Hepatocyte (in vitro differentiated cells): ENCODE data around the gene BRCA1. TPM values are rescaled to one million over a fixed set of nuclear protein-coding genes. Genes with fewer than 3 reads are reported as not detected.

Source experiments
- DNase-seq: peaks from one replicate; pipeline ENCODE4 v3.0.0-alpha.2; 2016; ENCODE audit warnings: low spot score
- H2AFZ ChIP-seq: fragments of 200-600 bp; sonication (generic); 2 replicates; pipeline ENCODE4 v1.6.0; 2016; ENCODE audit warnings: antibody characterized with exemption, mild to moderate bottlenecking
- H3K27ac ChIP-seq: fragments of 200-600 bp; sonication (generic); 2 replicates; pipeline ENCODE4 v1.5.1; 2016; ENCODE audit warnings: mild to moderate bottlenecking
- H3K27me3 ChIP-seq: fragments of 200-600 bp; sonication (generic); 2 replicates; pipeline ENCODE4 v1.6.1; 2016
- H3K36me3 ChIP-seq: fragments of 200-600 bp; sonication (generic); replicated peaks from 2 replicates; pipeline ENCODE4 v1.5.1; 2016; ENCODE audit warnings: low read depth; ENCODE audit not compliant: insufficient read depth
- H3K4me1 ChIP-seq: fragments of 200-600 bp; sonication (generic); 2 replicates; pipeline ENCODE4 v1.5.1; 2016; ENCODE audit warnings: mild to moderate bottlenecking, moderate library complexity; ENCODE audit not compliant: insufficient read depth
- H3K4me2 ChIP-seq: fragments of 200-600 bp; sonication (generic); 2 replicates; pipeline ENCODE4 v1.6.0; 2016
- H3K4me3 ChIP-seq: fragments of 200-600 bp; sonication (generic); 2 replicates; pipeline ENCODE4 v1.5.1; 2016; ENCODE audit warnings: mild to moderate bottlenecking
- H3K79me2 ChIP-seq: fragments of 200-600 bp; sonication (generic); 2 replicates; pipeline ENCODE4 v1.6.0; 2017; ENCODE audit warnings: mild to moderate bottlenecking
- H3K9me2 ChIP-seq: fragments of 200-600 bp; sonication (generic); replicated peaks from 2 replicates; pipeline ENCODE4 v1.6.0; 2017; ENCODE audit warnings: mild to moderate bottlenecking; ENCODE audit not compliant: insufficient read depth
- H3K9me3 ChIP-seq: fragments of 200-600 bp; sonication (generic); 2 replicates; pipeline ENCODE4 v1.5.1; 2016; ENCODE audit warnings: low read depth, mild to moderate bottlenecking
- H4K20me1 ChIP-seq: fragments of 200-600 bp; sonication (generic); 2 replicates; pipeline ENCODE4 v1.6.0; 2016; ENCODE audit warnings: mild to moderate bottlenecking; ENCODE audit not compliant: insufficient read depth, poor library complexity, severe bottlenecking
- CTCF ChIP-seq: fragments of 200-600 bp; sonication (generic); IDR thresholded peaks from 2 replicates; pipeline ENCODE4 v1.5.1; 2016; ENCODE audit warnings: antibody characterized with exemption, mild to moderate bottlenecking; ENCODE audit not compliant: poor library complexity
- EZH2 ChIP-seq: fragments of 200-600 bp; sonication (generic); IDR thresholded peaks from 2 replicates; pipeline ENCODE4 v1.6.1; 2016; ENCODE audit warnings: antibody characterized with exemption, mild to moderate bottlenecking, borderline replicate concordance
- EZH2phosphoT487 ChIP-seq: fragments of 200-600 bp; sonication (generic); IDR thresholded peaks from one replicate; pipeline ENCODE4 v1.6.1; 2018; ENCODE audit warnings: antibody characterized with exemption, mild to moderate bottlenecking, low read depth, moderate library complexity; ENCODE audit not compliant: unreplicated experiment, severe bottlenecking
- WGBS: methylation state at CpG from one replicate; pipeline ENCODE4 v1.1.6; 2016; ENCODE audit warnings: low lambda C conversion rate; ENCODE audit errors: missing lambda C conversion rate; 5-methylcytosine and 5-hydroxymethylcytosine counted together
- polyA plus RNA-seq: library from polyadenylated mRNA; unstranded; fragments of >200 nt; fragmentation: Nextera tagmentation; extraction: Ambion mirVana; gene quantifications from 2 replicates; pipeline ENCODE4 v1.2.1, GENCODE V29; 2016
- total RNA-seq: library from RNA; depleted of rRNA; stranded (reverse); fragments of >200 nt; gene quantifications from 2 replicates; pipeline ENCODE4 v1.2.3, GENCODE V29; 2014

The BRCA1 gene
- total and polyA plus RNA-seq, 2 experiments from 2014 or later: 7.0 to 8.0 TPM

DNA sequence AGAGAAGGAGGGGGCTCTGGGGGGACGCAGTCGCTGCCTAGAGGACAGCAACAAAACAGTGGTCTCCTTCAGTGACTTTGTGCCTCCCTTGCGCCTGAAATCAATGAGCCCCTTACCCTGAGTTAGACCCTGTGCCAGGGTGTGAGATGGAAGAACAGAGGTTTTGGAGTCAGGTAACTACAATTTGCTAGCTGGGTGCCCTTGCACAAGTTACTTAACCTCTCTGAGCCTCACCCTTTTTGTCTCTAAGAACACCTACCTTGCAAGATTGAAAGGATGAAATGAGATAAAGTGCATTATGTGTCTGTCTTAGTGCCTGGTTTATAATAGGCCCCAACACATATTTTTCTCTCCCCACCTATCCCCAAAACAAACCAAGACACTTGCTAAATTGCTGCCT lies 90.3 kb downstream of the BRCA1 start:
- Histone ChIP-seq H3K4me2 (no peak overlapping the region), H3K4me1 (no peaks in the 10 kb centered on the region), H3K9me3 (no peaks in the 10 kb centered on the region), H3K36me3 (no peaks in the 10 kb centered on the region), H3K79me2 (no peaks in the 10 kb centered on the region), H4K20me1 (no peaks in the 10 kb centered on the region), H3K9me2 (no peaks in the 10 kb centered on the region), H3K27ac (no peak overlapping the region), H3K27me3 (no peaks in the 10 kb centered on the region), H2AFZ (no peak overlapping the region), H3K4me3 (no peak overlapping the region)
- no peak for TF ChIP-seq EZH2
- TF ChIP-seq EZH2phosphoT487: no peak
- no peak for TF ChIP-seq CTCF
- DNase-seq: no peak
- 78% methylated on average over 3 of the region's 3 CpGs for WGBS

GRCh38 chr17:43033948-43034881 lies 90.9 kb downstream of the BRCA1 start:
- 45% methylated on average over 12 of the region's 12 CpGs for WGBS
- Histone ChIP-seq H3K9me3 (no peaks in the 10 kb centered on the region), H4K20me1 (no peaks in the 10 kb centered on the region), H3K79me2 (no peaks in the 10 kb centered on the region), H3K9me2 (no peaks in the 10 kb centered on the region), H3K27ac (no peak overlapping the region), H3K36me3 (no peaks in the 10 kb centered on the region), H3K27me3 (no peaks in the 10 kb centered on the region), H3K4me2 (no peak overlapping the region), H3K4me1 (no peaks in the 10 kb centered on the region), H2AFZ (no peak overlapping the region), H3K4me3 (no peak overlapping the region)
- TF ChIP-seq EZH2: no peak
- no peak for TF ChIP-seq EZH2phosphoT487
- no peak for TF ChIP-seq CTCF
- DNase-seq: no peak

GRCh38 chr17:43031666-43032065 lies 93.5 kb downstream of the BRCA1 start:
- no peak for DNase-seq
- WGBS: 77% methylated on average over 3 of the region's 3 CpGs

More at GRCh38 chr17:43031666-43032065, 93.5 kb downstream of the BRCA1 start:
- Histone ChIP-seq H3K9me3 (no peaks in the 10 kb centered on the region), H3K27me3 (no peaks in the 10 kb centered on the region), H3K4me2 (no peak overlapping the region), H4K20me1 (no peaks in the 10 kb centered on the region), H3K27ac (no peak overlapping the region), H3K9me2 (no peaks in the 10 kb centered on the region), H3K79me2 (no peaks in the 10 kb centered on the region), H3K4me3 (no peak overlapping the region), H2AFZ (no peak overlapping the region), H3K36me3 (no peaks in the 10 kb centered on the region), H3K4me1 (no peaks in the 10 kb centered on the region)
- TF ChIP-seq EZH2 (no peak), CTCF (no peak), EZH2phosphoT487 (no peak)
